ENCODE results near the gene LTBP3.
A peak's percentile ranks its signal among the peaks of the same experiment; 100 is the strongest.

The LTBP3 gene

DNA sequence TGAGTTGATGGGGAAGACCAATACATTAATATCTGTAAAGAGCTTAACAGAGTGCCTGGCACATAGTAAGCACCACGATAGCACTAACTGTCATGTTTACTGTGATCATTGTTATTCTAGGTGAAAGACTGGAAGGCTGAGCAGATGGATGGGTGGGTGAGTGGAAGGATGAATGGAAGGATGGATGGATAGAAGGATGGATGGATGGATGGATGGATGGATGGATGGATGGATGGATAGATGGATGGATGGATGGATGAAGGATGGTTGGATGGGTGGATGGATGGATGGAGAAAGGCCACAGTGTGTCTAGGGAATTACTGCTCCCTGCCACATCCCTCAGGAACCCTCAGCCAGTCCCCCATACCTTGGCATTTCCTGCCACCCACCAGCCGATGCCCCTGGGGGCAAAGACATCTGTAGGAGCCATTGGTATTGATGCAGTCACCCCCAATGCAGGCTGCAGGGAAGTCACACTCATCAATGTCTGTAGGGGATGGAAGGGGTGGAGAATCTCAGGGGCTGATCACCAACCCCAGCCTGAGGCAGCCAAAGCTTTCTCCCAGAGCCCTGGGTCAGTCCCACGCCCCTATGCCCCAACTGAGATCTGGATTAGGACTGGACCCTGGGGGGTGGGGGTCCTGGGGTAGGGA lies 15.3 kb downstream of the LTBP3 start:
- CTCF ChIA-PET, result interaction anchor here (1.3 to 10.0 kb wide), 9 partner anchors 8 to 65 kb away, joined by 4 to 207 read pairs (median 34); partner anchors contain the start of genes EHBP1L1, FAM89B, KCNK7 and LTBP3
- DNase-seq (ENCODE audit: low read depth, low spot score), result no peak
- no peak overlapping the region for H3K4me3 ChIP-seq (ENCODE audit: low read depth, low read length)
- POLR2A ChIA-PET, result no interaction called here
- TF ChIP-seq, protein P1, sequence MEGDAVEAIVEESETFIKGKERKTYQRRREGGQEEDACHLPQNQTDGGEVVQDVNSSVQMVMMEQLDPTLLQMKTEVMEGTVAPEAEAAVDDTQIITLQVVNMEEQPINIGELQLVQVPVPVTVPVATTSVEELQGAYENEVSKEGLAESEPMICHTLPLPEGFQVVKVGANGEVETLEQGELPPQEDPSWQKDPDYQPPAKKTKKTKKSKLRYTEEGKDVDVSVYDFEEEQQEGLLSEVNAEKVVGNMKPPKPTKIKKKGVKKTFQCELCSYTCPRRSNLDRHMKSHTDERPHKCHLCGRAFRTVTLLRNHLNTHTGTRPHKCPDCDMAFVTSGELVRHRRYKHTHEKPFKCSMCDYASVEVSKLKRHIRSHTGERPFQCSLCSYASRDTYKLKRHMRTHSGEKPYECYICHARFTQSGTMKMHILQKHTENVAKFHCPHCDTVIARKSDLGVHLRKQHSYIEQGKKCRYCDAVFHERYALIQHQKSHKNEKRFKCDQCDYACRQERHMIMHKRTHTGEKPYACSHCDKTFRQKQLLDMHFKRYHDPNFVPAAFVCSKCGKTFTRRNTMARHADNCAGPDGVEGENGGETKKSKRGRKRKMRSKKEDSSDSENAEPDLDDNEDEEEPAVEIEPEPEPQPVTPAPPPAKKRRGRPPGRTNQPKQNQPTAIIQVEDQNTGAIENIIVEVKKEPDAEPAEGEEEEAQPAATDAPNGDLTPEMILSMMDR (IDR thresholded peaks at IDR 0.05; ENCODE audit: insufficient read depth, low read length, missing control alignments), result no peak

DNA sequence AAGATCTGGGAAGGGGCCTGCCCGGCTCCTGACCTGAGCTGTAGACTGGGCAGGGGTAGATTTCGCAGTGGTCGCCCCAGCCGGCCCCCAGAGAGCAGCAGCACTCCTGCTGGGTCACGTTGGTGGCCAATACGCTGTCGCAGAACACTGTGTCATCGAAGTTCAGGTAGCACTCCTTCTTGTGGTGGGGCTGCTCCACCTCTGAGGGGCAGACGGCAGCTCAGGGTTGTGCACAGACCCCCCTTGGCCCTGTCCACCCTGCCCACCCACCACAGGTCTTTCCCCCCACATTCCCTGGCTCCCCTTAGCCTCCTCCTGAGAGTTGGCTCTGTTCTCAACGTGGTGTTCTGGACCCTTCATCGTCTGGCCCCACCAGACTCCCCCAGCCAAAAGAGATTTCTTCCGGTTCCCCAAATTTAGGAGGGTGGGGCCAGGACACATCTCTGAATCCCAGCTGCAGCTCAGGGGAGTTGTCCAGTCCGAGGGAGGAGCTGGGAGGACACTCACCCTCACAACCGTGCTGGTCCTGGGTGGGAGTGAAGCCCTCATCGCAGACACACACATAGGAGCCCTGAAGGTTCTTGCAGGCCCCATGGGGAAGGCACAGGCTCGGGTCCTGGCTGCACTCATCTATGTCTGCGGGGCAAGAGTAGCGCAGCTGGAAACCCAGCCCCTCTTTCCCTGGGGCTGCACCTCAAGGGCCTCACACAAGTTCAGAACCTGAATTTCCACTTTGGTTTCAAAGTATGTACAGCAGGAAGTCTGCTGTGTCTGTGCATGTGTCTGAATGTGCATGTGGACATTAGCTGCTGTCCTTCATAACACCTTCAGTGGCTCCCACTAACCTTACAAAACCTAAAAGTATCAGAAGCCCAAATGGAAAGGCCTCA lies 16.8 kb downstream of the LTBP3 start:
- CTCF ChIA-PET, result interaction anchor here (0.8 to 10.0 kb wide), 27 partner anchors 10 to 291 kb away, joined by 3 to 207 read pairs (median 5); partner anchors contain the start of genes EHBP1L1, FAM89B, KAT5 and KCNK7
- H3K4me3 ChIP-seq (ENCODE audit: low read depth, low read length), result peak overlapping the region; percentile 55
- no peak for DNase-seq (ENCODE audit: low read depth, low spot score)
- POLR2A ChIA-PET, result interaction anchor here (0.6 to 3.4 kb wide), 9 partner anchors 16 to 76 kb away, joined by 3 to 28 read pairs (median 5); partner anchors contain the start of genes EHBP1L1, FAM89B, PCNX3 and SCYL1
- TF ChIP-seq, protein P1 (IDR thresholded peaks at IDR 0.05; ENCODE audit: insufficient read depth, low read length, missing control alignments), result no peak

DNA sequence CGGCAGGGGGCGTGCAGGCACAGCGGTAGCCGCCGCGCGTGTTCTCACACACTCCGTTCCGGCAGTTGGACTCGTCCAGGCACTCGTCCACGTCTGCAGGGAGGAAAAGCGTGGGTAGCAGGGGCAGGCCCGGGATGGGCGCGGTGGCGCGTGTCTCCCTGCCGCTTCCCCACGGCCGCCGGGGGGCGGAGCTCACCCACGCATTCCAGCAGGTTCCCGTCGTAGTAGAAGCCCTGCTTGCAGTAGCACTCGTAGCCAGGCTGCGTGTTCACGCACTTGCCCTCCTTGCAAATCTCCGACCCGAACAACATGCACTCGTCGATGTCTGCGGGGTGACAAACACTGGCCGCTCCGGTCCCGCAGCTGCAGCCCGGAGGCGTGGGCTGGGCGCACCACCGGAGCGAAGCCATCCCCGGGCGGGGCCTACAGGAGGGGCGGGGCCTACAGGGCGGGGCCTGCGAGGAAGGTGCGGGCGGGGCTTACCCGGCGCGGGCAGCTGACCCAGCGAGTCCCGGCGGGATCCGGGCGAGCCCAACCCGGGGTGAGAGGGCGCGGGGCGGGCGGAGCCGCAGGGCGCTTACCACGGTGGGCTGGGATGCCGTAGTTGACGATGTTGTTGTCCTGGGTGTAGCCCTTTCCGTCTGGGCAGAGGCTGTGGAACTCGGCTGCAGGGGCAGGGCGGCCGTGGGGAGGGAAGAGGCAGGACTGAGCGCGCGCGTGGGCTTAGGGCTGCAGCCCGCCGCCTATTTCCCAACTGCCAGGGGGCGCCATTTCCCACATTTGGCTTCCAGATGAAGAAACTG lies 17.7 kb downstream of the LTBP3 start:
- DNase-seq (ENCODE audit: low read depth, low spot score), result no peak
- ChIA-PET CTCF (interaction anchor here (0.8 to 10.0 kb wide), 24 partner anchors 10 to 292 kb away, joined by 3 to 207 read pairs (median 6); partner anchors contain the start of genes EHBP1L1, FAM89B, KAT5 and KCNK7), POLR2A (interaction anchor here (0.6 to 3.4 kb wide), 13 partner anchors 10 to 533 kb away, joined by 3 to 28 read pairs (median 5); partner anchors contain the start of genes EHBP1L1, FAM89B, KCNK7 and MALAT1)
- H3K4me3 ChIP-seq (ENCODE audit: low read depth, low read length), result peak overlapping the region; percentile 55
- TF ChIP-seq, protein P1 (IDR thresholded peaks at IDR 0.05; ENCODE audit: insufficient read depth, low read length, missing control alignments), result peak; percentile 81

DNA sequence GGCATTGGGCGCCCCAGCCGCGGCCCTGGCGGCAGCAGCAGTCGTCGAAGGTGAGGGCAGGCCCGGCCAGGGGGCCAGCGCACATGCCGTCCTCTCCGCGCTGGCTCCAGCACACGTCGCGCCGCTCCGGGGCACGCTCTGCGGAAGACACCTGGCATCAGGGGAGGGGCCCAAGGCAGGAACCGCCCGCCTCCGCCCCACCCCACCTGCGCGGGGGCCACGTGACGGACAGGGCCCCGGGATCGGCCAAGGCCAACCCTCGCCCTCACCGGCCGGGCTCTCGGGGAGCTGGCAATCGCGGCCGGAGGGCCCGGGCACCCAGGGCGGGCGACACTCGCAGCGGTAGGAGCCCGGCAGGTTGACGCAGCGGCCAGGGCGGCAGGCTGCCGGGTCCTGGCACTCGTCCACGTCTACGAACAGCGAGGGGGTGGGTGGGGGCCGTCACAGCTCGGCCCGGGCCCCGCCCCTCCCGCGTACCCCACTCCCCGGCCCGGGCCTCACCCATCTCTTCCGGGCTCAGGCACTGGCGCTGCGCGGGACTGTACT lies 18.3 kb downstream of the LTBP3 start:
- peak overlapping the region; percentile 46 for H3K4me3 ChIP-seq (ENCODE audit: low read depth, low read length)
- DNase-seq (ENCODE audit: low read depth, low spot score), result no peak
- POLR2A ChIA-PET, result interaction anchor here (0.6 to 3.4 kb wide), 10 partner anchors 9 to 533 kb away, joined by 3 to 28 read pairs (median 5); partner anchors contain the start of genes EHBP1L1, FAM89B, KCNK7 and PCNX3
- CTCF ChIA-PET, result interaction anchor here (0.8 to 10.0 kb wide), 17 partner anchors 9 to 184 kb away, joined by 3 to 207 read pairs (median 16); partner anchors contain the start of genes EHBP1L1, FAM89B, KAT5 and KCNK7
- TF ChIP-seq, protein P1 (IDR thresholded peaks at IDR 0.05; ENCODE audit: insufficient read depth, low read length, missing control alignments), result no peak

DNA sequence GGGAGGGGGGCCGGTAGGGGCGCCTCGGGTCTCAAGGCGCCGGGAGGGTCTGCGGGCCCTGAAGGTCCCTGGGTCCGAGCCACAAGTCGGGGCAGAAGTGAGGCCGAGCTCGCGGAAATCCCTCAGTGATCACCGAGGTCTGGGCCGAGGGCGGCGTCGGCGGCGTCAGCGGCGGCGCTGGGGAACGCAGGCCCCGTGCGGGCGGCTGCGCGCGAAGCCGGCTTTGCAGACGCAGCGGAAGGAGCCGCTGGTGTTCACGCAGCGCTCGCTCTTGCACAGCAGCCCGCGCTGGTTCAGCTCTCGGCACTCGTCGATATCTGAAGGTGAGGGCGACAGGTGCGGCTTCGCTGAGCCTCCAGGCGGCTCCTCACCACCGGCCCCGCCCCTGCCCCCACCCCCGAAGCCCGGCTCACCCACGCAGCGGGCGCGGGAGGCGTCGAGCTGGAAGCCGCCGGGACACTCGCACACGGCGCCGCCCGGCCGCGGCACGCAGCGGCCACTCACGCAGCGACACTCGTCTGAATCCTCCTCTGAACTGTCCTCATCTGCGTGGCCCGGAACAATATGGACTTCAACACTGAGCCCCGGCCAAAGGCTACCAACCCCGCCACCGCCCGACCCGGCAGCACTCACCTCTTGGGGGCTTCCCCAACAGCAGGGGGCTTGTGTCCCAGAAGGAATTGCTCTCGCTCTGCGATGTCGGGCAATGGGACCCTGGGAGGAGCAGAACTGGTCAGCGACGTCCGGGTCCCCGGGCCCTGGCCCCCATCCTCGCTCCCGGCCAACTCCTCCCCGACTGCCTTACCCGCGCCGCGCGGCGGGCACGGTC lies 19.0 kb downstream of the LTBP3 start:
- no peak overlapping the region for H3K4me3 ChIP-seq (ENCODE audit: low read depth, low read length)
- no peak for DNase-seq (ENCODE audit: low read depth, low spot score)
- ChIA-PET CTCF (interaction anchor here (1.0 to 10.0 kb wide), 10 partner anchors 8 to 76 kb away, joined by 3 to 207 read pairs (median 34); partner anchors contain the start of genes EHBP1L1, FAM89B, KCNK7 and LTBP3), POLR2A (interaction anchor here (2.2 to 3.4 kb wide), 2 partner anchors 10 to 33 kb away, joined by 5 to 28 read pairs; partner anchors contain the start of genes FAM89B and ZNRD2)
- TF ChIP-seq, protein P1 (IDR thresholded peaks at IDR 0.05; ENCODE audit: insufficient read depth, low read length, missing control alignments), result no peak
